Mucosa of descending colon (tissue), 3 donors: ENCODE results near the gene CLDN7. TPM values are rescaled to one million over a fixed set of nuclear protein-coding genes. Genes with fewer than 3 reads are reported as not detected.
A peak's percentile ranks its signal among the peaks of the same experiment; 100 is the strongest.

ENCODE experiments used
- ATAC-seq: fragments of 200-7000 bp; cut with Tn5 transposase; one replicate; pipeline ENCODE4 v1.9.1; 2020; ENCODE audit warnings: mild to moderate bottlenecking, moderate library complexity
- DNase-seq, 3 donors: peaks; one replicate each; pipeline ENCODE4 v3.0.0-alpha.2; 2020
- H3K36me3 ChIP-seq: fragments of 200-600 bp; one replicate; pipeline ENCODE4 v1.8.0; 2021; ENCODE audit warnings: low read depth, mild to moderate bottlenecking
- H3K4me1 ChIP-seq: fragments of 200-600 bp; one replicate; pipeline ENCODE4 v1.8.0; 2021; ENCODE audit warnings: low read depth, mild to moderate bottlenecking
- H3K4me3 ChIP-seq: fragments of 200-600 bp; one replicate; pipeline ENCODE4 v1.8.0; 2021; ENCODE audit warnings: mild to moderate bottlenecking
- H3K9me3 ChIP-seq: fragments of 200-600 bp; one replicate; pipeline ENCODE4 v1.8.0; 2021; ENCODE audit warnings: mild to moderate bottlenecking
- CTCF ChIP-seq: fragments of 200-600 bp; IDR thresholded peaks from one replicate; pipeline ENCODE4 v1.8.0; 2022; ENCODE audit warnings: antibody characterized with exemption, mild to moderate bottlenecking
- intact Hi-C, 2 donors: fragments of 100-400 bp; cut with DNase I in 1 of 2; cut with micrococcal nuclease in 1 of 2; formaldehyde crosslinking; loops; one replicate each; pipeline versions ENCODE4 v1.11.0 to v1.11.1; 2022; cut with DNase I, micrococcal nuclease
- long read RNA-seq, 2 donors: library from polyadenylated mRNA; unstranded; transcript quantifications; one replicate each; pipeline ENCODE4 v2.0.0, GENCODE V29; 2019 to 2021
- total RNA-seq, 3 donors: library from RNA; stranded (reverse); fragmentation: NEBNext Ultra II Directional in 2 of 3; extraction: Animal tissue kit (Norgen Biotek cat#: 25700) in 2 of 3; gene quantifications; one replicate each; pipeline versions ENCODE4 v1.2.1 to v1.2.4, GENCODE V29; 2021 to 2023
- donor health status: DM: no; HTN: no; CAD: no; lungs with moderate emphysema.
- donor health status: DM: no; HTN: no; CAD: no.
- donor health status: DM: no; HTN: yes; CAD: no.

The CLDN7 gene, protein sequence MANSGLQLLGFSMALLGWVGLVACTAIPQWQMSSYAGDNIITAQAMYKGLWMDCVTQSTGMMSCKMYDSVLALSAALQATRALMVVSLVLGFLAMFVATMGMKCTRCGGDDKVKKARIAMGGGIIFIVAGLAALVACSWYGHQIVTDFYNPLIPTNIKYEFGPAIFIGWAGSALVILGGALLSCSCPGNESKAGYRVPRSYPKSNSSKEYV
- 1,000 to 10,000 TPM in 1 of 3 donors, 100 to 1,000 TPM in 2; 586 to 1,244 (median 934) TPM for total RNA-seq
- long read RNA-seq, donor 1, transcript CLDN7-202 (5 exons, 1,228 nt) = minor isoform, 95 of 511 reads
- long read RNA-seq, donor 1, transcript CLDN7-207 (3 exons, 485 nt) = minor isoform, 75 of 511 reads
- long read RNA-seq, donor 1, transcript CLDN7-201 (4 exons, 1,542 nt) = major isoform, 294 of 511 reads
- long read RNA-seq, donor 1, partial matches to known transcripts = 13 of 511 reads
- long read RNA-seq, donor 1, other reads (novel, unspliced or antisense) = 34 of 511 reads
- long read RNA-seq, donor 2, transcript CLDN7-201 (4 exons, 1,542 nt) = major isoform, 357 of 477 reads
- long read RNA-seq, donor 2, transcript CLDN7-202 (5 exons, 1,228 nt) = minor isoform, 77 of 477 reads
- long read RNA-seq, donor 2, transcript CLDN7-207 (3 exons, 485 nt) = minor isoform, 14 of 477 reads
- long read RNA-seq, donor 2, partial matches to known transcripts = 5 of 477 reads
- long read RNA-seq, donor 2, other reads (novel, unspliced or antisense) = 24 of 477 reads

DNA sequence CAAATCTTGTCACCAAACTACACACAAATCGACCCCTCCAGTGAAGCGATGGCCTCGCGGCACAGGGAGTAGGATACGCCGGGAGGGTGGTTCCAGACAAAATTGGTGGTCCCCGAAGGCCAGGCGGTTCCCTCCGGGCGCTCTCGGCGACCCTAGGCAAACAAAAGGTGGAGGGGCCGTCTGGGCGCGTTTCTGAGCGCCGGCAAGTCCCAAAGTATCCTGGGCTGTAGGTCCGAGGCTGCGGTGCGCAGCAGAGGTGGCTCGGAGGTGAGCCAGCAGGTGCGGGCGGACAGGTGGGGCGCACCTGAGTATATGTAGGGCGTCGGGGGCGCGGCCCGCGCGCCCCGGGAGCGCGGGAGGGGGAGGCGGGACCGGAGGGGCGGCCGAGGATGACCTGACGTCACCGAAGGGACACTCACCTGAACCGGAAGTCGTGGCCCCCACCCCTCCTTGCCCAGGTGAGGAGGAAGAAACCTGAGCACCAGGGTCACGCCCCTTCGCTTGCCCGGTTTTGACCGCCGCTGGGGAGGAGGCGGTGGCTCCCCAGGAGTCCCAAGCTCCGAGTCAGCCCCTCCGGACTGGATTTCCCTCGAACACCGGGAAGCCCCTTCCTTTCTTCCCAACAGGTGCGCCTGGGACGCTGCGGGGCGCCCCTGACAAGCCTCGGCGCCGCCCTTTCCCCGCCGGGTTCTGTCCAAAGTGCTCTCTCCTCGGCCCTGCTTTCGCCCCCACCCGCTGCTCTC, at the start of gene CLDN7:
Gene CLDN7 (minus strand): TSS at position 287 of the 743 bp plus-strand sequence. CDS start 435 bp downstream, outside the sequence.
- peaks cover 32% of the 10 kb centered on the region for H3K4me1 ChIP-seq
- H3K36me3 ChIP-seq = no peaks in the 10 kb centered on the region
- intact Hi-C loops = no loop called here
- peak; percentile 23 for TF ChIP-seq CTCF
- DNase-seq (peak; percentile 94 to 96 (median 96)), ATAC-seq (peak; percentile 69)
- no peaks in the 10 kb centered on the region for H3K9me3 ChIP-seq
- peak within 1 kb of the TSS; percentile 67 for H3K4me3 ChIP-seq

DNA sequence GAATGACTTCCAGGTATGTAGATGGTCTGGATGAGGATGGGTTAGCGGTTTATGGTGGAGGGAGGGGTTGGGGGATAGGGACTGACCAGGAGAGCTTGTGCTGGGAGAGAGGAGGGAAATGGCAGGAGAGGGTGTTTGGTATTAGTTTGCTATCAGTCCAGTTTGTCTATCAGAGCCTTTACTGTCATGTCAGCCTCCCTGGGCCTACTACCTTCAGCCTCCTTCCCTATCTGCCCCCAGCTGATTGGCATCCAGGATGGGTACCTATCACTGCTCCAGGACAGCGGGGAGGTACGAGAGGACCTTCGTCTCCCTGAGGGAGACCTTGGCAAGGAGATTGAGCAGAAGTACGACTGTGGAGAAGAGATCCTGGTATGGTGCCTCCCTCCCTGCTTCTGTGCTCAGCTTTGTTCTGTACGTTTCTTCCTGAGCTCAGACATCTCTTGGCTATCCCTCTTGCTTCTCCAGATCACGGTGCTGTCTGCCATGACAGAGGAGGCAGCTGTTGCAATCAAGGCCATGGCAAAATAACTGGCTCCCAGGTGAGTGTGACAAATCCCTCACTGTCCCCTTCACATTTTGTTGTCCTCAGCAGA, 48.9 kb upstream of the CLDN7 start:
- ATAC-seq = no peak
- H3K4me1 ChIP-seq = peaks cover 29% of the 10 kb centered on the region
- peaks cover 14% of the 10 kb centered on the region for H3K36me3 ChIP-seq
- H3K9me3 ChIP-seq = no peaks in the 10 kb centered on the region
- DNase-seq = no peak
- no peak overlapping the region for H3K4me3 ChIP-seq
- no peak for TF ChIP-seq CTCF
- intact Hi-C loops = no loop called here

GRCh38 chr17:7309628-7310027, 47.4 kb upstream of the CLDN7 start:
- Histone ChIP-seq H3K4me3 (no peak overlapping the region), H3K4me1 (peaks cover 29% of the 10 kb centered on the region), H3K9me3 (no peaks in the 10 kb centered on the region), H3K36me3 (peaks cover 14% of the 10 kb centered on the region)
- TF ChIP-seq CTCF = no peak
- intact Hi-C loops = no loop called here
- DNase-seq (no peak), ATAC-seq (no peak)

GRCh38 chr17:7308625-7309433, 46.6 kb upstream of the CLDN7 start:
- Histone ChIP-seq H3K4me1 (peaks cover 21% of the 10 kb centered on the region), H3K4me3 (peak overlapping the region; percentile 86), H3K36me3 (peaks cover 14% of the 10 kb centered on the region), H3K9me3 (no peaks in the 10 kb centered on the region)
- DNase-seq (peak; percentile 80 to 93 (median 84)), ATAC-seq (peak; percentile 52)
- no peak for TF ChIP-seq CTCF
- intact Hi-C loops = no loop called here
